Cerebellar cortex (tissue), 1 donor: ENCODE data around the gene FRRS1L.

Experiments used
- DNase-seq: peaks from one replicate; pipeline ENCODE4 v3.0.0-alpha.2; 2015; ENCODE audit warnings: low spot score

FRRS1L gene

GRCh38 chr9:109107402-109108240 is 59.4 kb downstream of the FRRS1L start:
- no peak for DNase-seq

DNA sequence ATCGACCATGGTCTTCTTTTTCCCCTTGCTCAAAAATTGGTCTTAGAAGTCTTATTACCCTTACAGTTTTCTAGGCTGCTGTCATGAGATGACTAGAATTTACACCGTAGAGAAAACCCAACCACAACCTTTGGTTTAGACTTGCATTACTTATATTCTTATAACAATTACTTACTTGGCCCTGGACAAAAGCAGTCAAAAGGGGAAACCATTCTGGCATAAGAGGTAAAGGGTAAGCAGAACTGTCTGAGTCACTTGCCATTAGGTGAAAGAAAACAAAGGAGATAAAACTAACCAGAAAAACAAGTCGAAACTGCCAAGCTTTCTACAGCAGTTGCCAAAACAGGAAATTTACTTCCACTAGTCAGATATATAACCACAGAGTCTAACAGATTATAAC is 65.2 kb downstream of the FRRS1L start:
- DNase-seq: no peak

- DNase-seq: no peak
Observed at GRCh38 chr9:109101202-109101595, 65.8 kb downstream of the FRRS1L start.

GRCh38 chr9:109100543-109101201 is 66.4 kb downstream of the FRRS1L start:
- no peak for DNase-seq

- no peak for DNase-seq
Observed at GRCh38 chr9:109098960-109099308, 68.1 kb downstream of the FRRS1L start.

DNA sequence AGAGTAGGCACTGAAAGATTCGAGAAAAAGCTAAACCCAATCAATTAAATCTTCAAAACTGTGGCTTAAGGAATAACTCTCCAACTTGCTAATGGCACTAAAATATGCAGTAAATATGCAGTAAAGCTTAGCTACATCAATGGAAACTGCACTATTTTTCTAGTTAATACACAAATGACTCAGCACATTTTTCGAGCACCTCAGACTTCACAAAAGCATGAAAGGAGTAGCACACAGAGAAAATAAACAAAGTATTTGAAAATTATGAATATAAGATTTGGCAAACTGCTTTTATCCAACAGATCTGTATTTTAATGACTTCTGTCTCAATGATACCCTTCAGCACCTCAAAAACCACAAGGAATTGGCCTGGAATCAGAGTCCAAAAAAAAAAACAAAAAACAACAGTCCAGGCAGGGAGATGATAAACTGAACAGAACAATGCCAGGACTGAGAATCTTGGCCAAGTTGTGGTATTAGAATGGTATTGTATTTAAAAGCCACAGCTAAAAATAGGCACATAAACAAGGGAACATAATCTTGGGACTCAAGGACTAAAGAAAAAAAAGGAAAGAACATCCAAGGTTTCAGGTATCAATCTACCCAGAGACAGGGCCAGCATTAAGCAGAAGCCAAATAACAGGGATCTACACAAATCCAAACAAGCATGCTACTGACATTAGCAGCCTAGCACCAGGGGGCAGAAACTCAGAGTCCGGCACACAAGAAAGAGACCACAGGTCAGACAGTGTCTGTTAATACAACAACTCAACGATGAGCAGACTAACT is 68.7 kb downstream of the FRRS1L start:
- peak; percentile 40 for DNase-seq

GRCh38 chr9:109097146-109097545 is 69.9 kb downstream of the FRRS1L start:
- DNase-seq: no peak

- DNase-seq: no peak
Observed at GRCh38 chr9:109095321-109095720, 71.7 kb downstream of the FRRS1L start.

GRCh38 chr9:109094268-109094667 is 72.8 kb downstream of the FRRS1L start:
- DNase-seq: no peak

DNA sequence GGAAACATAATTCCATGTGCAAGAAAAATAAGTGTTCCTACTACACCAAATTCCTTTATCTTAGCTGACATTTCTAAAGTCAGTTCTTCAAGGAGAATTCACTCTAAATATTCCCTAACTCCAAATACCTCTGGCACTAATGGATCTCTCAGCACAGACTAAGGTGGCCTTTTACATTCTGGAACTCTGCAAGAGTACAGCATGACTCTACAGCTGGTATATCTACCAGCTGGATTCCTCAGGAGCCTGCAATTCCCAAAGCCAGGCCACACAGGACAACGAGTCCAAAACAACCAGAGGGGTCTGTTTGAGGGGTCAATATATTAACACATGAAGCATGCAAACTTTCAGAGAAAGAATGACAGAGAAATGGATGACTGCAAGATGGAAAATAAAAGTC is 74.5 kb downstream of the FRRS1L start:
- no peak for DNase-seq

- DNase-seq: no peak
Observed at GRCh38 chr9:109092051-109092580, 74.9 kb downstream of the FRRS1L start.

- no peak for DNase-seq
Observed at GRCh38 chr9:109088221-109088620, 78.8 kb downstream of the FRRS1L start.

DNA sequence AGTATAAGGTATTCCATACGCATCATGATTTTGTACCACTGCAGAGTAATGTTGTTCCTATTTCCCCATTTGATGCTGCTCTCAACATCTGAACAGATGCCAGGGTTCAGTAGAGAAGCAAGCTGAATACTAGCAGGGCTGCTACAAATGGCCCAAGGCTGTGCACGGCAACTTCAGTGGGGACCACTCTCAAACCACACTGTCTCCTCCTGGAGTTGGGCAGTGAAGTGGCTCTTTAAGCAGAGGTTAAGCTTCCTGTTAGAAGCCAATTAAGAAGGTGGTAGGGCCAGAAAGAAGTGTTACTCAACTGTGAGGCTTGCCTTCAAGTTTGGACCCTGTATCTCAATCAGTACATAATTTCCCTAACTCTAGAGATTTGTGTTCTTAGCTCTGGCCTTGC is 79.3 kb downstream of the FRRS1L start:
- no peak for DNase-seq

DNA sequence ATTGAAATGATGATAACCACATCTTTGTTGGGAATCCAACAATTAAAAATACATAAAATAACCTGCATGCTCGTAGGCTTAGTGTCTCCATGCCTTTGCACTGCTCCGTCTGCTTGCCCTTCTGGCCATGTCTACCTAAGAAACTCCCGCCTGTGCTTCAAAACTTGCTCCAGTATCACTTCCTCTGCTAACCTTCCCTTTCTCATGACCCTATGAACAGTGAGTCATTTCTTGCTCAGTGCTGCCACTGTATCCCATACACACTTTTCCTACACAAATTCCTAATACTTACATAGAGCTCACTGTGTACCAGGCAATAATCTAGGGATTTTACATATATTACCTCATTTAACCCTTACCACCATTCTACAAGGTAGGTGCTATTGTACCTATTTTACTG is 80.8 kb downstream of the FRRS1L start:
- no peak for DNase-seq

- DNase-seq: no peak
Observed at GRCh38 chr9:109085510-109085909, 81.5 kb downstream of the FRRS1L start.

GRCh38 chr9:109083813-109084405 is 83.1 kb downstream of the FRRS1L start:
- no peak for DNase-seq

DNA sequence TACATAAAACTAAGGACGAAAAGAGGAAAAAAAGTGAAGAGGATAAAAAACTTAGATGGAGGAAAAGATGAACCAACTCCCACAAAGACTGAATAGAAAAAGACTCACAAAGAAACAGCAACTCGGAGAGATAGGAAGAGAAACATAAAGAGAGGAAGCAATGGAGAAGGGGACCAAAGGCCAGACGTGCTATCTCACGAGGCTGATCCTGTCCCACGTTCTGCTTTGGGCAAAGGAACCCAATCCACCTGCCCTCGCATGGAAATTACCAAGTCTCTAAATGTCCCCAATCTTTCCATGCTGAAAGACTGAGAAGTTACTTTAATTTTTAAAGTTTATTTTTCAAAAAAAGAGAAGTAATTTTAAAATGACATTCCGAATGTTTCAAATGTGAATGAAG is 83.9 kb downstream of the FRRS1L start:
- no peak for DNase-seq

- DNase-seq: no peak
Observed at GRCh38 chr9:109082091-109082620, 84.9 kb downstream of the FRRS1L start.
